Neural cell (in vitro differentiated cells): ENCODE results near the gene RNF182.

Experiments
- CTCF ChIP-seq: fragments of 450-650 bp; IDR thresholded peaks from 2 replicates; pipeline ENCODE4 v1.5.1; 2014; ENCODE audit warnings: antibody characterized with exemption, mild to moderate bottlenecking, moderate library complexity; ENCODE audit not compliant: poor library complexity, severe bottlenecking
- EP300 ChIP-seq: fragments of 450-650 bp; conservative IDR thresholded peaks from 2 replicates; pipeline ENCODE4 v1.6.1; 2014; ENCODE audit warnings: antibody characterized with exemption, mild to moderate bottlenecking, moderate library complexity; ENCODE audit not compliant: poor library complexity, severe bottlenecking
- EZH2 ChIP-seq: fragments of 200-600, 300-800 bp; shearing (Covaris generic), sonication (generic); IDR thresholded peaks from 2 replicates; pipeline ENCODE4 v1.6.1; 2014; ENCODE audit warnings: antibody characterized with exemption, low read length, borderline replicate concordance, mild to moderate bottlenecking; ENCODE audit not compliant: insufficient read depth, poor library complexity, severe bottlenecking
- MXI1 ChIP-seq: fragments of 450-650 bp; conservative IDR thresholded peaks from 2 replicates; pipeline ENCODE4 v1.6.1; 2014; ENCODE audit warnings: antibody characterized with exemption, mild to moderate bottlenecking; ENCODE audit not compliant: poor library complexity, severe bottlenecking
- POLR2AphosphoS5 ChIP-seq: IDR thresholded peaks from 2 replicates; pipeline ENCODE4 v1.6.1; 2012
- RAD21 ChIP-seq: fragments of 450-650 bp; conservative IDR thresholded peaks from 2 replicates; pipeline ENCODE4 v1.6.1; 2014; ENCODE audit warnings: antibody characterized with exemption, mild to moderate bottlenecking, moderate library complexity
- SMC3 ChIP-seq: fragments of 450-650 bp; conservative IDR thresholded peaks from 2 replicates; pipeline ENCODE4 v1.6.1; 2014; ENCODE audit warnings: antibody characterized with exemption, mild to moderate bottlenecking, moderate library complexity; ENCODE audit not compliant: poor library complexity
- TF ChIP-seq, protein P1 (sequence below): IDR thresholded peaks from 2 replicates; pipeline ENCODE4 v1.6.1; 2012; ENCODE audit warnings: borderline replicate concordance

DNA sequence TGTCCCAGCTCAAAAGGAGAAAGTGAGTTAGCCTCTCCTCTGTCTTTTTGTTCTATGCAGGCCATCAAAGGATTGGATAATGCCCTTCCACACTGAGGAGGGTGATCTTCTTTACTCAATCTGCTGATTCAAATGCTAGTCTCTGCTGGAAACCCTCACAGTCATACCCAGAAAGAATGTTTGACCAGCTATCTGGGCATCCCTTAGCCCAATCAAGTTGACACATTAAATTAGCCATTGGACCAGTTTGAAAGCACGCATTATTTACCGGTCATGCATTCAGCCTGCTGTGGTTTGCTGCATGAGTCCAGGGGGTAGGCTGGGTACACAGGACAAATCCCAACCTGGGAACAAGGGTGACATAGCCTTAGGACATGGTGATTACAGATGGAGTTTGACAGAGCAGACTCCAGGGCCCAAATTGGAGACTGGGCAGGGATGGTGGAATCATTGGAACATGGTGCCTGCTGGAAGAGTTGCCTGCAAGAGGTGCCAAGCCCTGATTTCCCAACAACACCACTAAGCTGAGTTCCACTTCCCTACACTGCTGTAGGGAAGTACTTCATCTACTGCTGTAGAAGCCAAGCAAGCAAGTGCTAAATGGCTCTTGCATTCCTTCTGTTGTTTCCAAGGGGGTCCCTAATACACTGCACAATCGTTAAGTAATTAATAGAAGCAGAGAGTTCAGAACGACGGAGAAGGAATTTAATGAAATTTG is 87.7 kb downstream of the RNF182 start:
- TF ChIP-seq CTCF (no peak), EZH2 (no peak), SMC3 (no peak), EP300 (no peak), MXI1 (no peak), RAD21 (no peak), POLR2AphosphoS5 (no peak)
- TF ChIP-seq, protein P1, sequence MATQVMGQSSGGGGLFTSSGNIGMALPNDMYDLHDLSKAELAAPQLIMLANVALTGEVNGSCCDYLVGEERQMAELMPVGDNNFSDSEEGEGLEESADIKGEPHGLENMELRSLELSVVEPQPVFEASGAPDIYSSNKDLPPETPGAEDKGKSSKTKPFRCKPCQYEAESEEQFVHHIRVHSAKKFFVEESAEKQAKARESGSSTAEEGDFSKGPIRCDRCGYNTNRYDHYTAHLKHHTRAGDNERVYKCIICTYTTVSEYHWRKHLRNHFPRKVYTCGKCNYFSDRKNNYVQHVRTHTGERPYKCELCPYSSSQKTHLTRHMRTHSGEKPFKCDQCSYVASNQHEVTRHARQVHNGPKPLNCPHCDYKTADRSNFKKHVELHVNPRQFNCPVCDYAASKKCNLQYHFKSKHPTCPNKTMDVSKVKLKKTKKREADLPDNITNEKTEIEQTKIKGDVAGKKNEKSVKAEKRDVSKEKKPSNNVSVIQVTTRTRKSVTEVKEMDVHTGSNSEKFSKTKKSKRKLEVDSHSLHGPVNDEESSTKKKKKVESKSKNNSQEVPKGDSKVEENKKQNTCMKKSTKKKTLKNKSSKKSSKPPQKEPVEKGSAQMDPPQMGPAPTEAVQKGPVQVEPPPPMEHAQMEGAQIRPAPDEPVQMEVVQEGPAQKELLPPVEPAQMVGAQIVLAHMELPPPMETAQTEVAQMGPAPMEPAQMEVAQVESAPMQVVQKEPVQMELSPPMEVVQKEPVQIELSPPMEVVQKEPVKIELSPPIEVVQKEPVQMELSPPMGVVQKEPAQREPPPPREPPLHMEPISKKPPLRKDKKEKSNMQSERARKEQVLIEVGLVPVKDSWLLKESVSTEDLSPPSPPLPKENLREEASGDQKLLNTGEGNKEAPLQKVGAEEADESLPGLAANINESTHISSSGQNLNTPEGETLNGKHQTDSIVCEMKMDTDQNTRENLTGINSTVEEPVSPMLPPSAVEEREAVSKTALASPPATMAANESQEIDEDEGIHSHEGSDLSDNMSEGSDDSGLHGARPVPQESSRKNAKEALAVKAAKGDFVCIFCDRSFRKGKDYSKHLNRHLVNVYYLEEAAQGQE: no peak
